GM19193 (cell line): ENCODE data around the gene CYBRD1.

Source experiments
- POLR2A ChIP-seq: IDR thresholded peaks from 4 replicates; pipeline ENCODE4 v1.6.1; 2011; ENCODE audit not compliant: insufficient read depth, insufficient read length; ENCODE audit errors: extremely low read depth

CYBRD1 gene

DNA sequence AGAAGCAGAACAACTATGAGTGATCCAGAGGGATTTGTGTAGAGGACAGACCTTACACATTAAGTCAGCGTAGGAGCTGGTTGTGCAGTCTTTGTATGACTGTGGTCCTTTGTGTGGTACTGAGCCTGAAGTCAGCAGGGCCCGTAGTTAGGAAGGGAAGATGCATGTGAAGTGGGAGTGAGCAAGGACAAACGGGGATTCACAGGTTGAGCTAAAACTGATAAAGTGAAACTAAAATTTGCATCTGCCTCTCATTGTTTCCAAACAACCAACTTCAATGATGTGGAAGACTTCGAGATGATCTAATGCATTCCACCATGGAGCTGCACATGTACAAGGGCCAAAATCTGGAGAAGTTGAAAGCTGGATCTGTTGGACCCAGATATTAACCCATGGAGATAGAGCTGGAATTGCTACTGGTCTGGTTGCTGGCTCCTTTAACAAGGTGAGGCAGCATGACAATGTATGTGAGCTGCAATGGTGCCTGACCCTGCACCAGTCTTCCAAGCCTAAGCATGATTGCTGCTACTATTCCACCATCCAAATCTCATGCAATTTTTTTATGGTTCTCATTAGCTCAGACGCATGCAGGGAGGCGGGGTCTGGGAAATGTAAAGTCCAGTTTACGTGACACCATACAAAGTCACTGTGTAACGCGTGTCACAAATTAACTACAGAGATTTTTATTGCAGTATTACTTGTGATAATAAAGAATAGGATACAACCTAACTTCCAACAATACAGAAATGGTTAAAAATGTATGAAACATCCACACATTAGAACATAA, 12.1 kb upstream of the CYBRD1 start:
- no peak for TF ChIP-seq POLR2A

DNA sequence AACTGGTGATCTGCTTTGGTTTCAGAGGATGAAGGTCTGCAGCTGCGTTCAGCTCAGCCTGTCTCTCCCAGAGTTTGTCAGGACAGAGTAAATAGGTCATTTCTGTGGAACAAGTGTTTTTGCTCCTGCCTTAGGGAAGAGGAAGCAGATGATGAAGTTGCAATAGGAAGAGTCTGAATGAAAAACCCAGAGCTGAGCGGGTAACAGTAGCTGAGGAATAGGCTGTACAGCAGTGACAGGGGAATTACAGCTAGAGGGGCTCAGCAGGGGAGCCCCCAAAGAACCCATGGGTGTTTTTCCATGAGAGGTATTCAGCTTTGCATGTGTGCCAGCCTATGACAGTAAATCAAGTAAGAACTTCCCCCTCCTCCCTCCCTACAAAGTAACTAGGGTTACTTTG, 10.3 kb upstream of the CYBRD1 start:
- TF ChIP-seq POLR2A: no peak

DNA sequence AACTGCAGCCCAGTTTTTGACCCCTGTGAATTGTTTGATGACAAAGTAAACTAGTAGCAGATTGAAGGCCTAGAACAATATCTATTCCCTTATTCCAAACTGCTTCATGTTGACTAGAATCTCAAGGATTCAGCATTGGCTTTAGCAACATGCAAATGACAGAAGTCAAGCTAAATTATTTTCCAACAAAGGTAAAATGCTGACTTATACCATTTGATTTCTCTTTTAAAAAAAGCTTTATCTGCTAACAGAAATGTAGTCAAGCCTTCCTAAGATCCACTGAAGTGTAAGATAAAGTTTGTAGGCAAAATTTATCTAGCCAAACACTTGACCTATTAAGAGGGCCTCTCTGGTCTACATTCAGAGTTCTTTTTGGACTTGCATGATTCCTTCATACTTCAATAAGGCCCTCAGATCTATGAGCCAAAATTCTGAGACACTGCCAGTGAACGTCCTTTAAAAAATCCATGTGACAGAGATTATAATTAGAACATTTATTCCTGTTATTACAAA, 9.5 kb upstream of the CYBRD1 start:
- TF ChIP-seq POLR2A: no peak

DNA sequence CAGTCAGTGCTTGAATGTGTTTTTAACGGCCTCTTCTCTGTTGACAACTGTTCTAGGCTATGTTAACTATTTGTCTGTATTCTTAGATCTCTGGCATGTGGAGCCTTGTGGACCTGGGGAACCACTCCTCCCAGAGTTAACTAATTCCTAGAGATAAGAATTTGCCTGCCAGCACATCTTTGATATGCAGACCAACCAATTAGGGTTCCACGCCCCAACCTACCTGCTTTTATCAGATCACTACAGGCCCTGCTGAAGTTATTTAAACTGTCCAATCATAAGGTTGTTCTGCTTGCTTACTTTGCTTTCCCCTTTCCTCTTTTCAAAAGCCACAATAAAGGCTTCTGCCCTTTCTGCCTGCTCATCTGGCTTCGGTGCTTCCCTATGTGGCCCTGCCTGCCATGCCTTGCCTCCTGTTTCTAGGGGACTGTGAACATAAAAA, 8.5 kb upstream of the CYBRD1 start:
- TF ChIP-seq POLR2A: no peak

DNA sequence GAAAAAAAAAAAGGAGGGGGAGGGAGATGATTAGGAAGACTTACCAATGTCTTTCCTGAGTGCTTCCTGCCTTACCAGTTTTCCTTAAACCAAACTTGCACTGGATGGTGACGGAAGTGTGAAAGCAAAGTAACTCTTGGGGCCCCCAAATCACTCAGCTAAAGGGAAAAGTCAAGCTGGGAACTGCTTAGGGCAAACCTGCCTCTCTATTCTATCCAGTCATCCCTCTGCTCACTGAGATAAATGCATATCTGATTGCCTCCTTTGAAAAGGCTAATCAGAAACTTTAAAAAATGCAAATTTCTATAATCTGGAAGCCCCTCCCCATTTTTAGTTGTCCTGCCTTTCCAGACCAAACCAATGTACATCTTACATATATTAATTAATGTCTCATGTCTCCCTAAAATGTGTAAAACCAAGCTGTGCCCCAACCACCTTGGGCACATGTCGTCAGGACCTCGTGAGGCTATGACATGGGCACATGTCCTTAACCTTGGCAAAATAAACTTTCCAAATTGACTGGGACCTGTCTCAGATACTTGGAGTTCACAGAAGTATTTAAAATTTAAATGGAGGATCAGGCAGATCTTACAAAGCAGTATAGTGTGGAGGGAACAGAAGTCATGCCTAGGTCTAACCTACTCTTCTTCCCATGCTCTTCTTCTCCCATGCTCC, 7.2 kb upstream of the CYBRD1 start:
- no peak for TF ChIP-seq POLR2A

DNA sequence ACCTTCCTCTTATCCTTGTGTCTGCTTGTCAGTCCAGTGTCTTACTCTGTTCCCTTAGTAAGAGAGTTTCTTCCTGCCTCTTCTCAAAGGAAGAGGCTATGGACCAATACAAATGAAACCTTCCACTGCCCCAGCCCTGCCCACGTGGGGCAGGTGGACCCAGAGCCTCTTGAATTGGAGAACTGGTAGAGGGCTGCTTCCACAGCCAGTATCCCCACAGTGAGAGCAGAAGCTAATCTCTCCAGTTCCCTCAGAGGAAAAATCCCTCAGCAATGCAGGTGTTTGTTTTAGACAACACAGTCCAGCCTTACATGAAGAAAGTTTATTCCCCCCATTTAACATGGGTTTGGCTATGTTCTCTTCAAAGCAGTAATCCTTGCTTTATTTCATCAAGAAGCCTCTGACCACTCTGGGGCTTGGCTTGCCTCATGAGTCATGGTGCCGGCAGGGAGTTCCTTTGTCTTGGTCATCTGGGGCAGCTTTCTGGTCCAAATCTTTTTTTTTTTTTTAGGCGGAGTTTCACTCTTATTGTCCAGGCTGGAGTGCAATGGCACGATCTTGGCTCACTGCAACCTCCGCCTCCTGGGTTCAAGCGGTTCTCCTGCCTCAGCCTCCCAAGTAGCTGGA, 6.5 kb upstream of the CYBRD1 start:
- no peak for TF ChIP-seq POLR2A

DNA sequence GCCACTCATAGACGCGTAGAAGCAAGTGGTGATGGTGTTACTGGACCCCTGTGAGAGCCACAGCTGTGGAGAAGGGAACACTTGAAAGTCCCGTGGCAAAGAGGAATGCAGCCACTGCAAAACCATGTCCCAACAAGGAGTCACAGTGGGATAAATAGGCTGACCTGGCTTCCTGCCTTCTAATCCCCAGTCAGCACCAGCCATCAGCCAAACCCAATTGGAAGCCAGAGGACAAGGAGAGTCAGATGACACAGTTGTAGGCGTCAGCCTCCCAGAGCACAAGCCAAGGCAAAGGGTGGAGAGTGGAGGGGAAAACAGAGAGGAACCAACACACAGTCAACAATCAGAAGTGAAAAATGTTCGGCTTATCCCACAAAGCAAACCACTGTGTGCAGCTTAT, 5.5 kb upstream of the CYBRD1 start:
- TF ChIP-seq POLR2A: no peak

DNA sequence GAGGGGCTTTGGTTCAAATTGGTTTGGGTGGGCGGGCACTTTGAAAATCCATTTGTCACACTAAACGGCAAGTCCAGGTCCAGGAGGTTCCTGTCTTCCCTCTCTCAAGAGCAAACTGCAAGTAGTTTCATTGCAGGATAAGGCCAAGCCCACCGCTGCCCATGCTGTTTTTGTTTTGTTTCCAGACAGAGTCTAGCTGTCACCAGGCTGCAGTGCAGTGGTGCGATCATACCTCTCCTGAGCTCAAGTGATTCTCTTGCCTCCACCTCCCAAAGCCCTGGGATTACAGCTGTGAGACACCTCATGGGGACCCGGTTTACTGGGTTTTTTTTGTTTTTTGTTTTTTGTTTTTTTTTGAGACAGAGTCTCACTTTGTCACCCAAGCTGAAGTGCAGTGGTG, 1.8 kb upstream of the CYBRD1 start:
- no peak for TF ChIP-seq POLR2A

DNA sequence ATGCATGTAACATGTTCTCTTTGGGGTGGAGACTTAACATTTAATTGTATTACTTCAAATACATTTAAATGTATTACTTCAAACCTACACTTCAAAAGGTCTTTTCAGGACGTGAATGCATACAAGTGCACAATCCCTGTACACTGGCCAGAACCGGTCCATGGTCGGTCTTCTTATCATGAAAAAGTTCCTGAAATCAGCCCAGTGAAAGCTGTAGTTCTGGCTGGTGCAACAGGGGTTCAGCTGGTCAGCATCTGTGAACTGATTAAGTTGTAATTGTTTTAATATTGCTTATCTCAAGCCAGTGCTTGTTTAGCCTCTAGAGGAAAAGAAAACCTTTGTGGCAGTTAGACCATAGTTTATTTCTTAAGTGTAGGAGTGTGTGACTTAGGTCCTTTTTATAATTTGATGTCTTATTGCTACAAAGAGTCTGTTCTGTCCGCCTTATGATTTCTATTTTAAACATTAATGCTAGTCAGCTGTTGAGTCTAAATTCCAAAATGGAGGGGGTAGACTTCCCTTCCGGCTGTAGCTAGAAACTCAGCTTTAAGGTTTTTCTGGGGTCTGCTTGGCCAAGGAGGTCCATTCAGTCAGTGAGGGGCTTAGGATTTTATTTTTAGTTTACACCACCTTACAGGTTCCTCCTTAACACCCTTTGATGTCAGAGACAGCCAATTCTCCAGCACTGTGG, 768 bp upstream of the CYBRD1 start:
- TF ChIP-seq POLR2A: no peak

DNA sequence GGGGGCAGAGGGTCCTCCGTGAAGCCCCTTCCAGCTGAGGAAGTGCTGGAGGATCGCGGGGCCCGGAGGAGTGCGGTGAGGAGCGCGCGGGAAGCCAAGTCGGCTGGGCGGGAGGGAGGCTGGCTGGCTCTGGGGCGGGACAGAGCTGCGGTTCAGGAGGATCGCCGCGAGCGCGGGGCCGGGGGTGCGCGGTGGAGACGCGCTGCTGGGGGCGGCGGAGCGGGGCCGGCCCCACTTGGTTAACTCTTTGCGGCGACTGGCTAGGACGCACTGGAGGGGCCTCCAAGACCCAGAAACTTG, 464 bp downstream of the CYBRD1 start:
- no peak for TF ChIP-seq POLR2A

DNA sequence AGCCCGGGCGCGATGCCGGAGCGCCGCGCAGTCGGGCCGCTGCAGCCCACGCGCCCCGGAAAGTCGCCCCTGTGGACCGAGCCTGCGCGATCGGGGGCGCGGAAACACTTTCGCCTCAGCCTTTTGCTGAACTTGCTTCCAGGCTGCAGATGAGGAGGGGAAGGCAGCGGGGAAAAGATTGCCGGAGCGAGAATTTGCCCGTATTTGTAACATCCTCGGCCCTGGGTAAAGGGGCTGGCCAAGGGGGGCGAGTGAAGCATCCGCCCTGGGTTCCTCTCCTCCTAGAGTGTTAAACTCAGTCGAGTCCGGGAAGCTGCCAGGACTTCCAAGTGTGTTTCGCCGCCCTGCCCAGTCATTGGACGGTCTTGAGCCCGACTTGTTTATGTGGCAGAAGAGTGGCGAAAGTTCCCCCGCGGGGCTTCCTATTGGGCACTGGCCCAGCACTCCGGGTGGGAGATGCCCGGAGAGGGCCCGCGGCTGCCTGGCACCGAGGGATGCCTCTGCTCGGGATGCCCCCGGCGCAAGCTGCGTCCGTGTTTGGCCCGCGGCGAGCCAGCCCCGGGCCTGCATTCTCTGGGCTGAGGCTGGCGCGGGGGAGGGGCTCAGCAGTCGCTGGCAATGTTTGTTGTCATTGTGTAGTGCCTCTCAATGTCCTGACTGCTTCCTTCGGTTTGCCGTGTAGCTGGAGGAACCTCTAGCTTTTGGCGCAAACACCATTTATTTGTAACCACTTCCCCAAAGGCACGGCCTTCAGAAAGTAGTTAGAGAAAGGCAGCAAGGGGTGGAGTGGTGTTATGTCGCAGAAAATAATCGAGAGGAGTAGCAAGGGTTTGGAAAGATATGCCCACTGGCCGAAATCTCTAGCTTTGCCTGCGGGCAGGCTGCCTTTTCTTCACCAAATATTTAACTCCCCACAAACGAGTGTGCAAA, 1.1 kb downstream of the CYBRD1 start:
- TF ChIP-seq POLR2A: no peak

DNA sequence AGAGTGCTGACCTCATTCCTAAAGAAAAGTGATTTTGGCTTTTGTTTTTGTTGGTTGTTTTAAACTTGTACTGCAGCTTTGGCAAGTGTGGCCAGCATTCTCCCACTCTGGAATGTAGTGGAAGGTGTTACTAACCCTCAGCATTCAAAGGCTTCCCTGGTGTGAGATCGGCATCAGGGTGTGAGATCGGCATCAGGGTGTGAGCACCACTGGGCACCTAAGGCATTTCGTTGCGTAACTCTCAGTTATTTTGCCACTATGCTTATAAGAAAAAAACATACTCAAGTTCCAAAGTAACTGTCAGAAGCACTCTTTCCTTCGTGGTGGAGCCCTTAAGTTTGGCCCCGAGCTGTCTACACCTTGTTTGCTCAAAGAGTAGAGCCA, 1.7 kb downstream of the CYBRD1 start:
- no peak for TF ChIP-seq POLR2A

DNA sequence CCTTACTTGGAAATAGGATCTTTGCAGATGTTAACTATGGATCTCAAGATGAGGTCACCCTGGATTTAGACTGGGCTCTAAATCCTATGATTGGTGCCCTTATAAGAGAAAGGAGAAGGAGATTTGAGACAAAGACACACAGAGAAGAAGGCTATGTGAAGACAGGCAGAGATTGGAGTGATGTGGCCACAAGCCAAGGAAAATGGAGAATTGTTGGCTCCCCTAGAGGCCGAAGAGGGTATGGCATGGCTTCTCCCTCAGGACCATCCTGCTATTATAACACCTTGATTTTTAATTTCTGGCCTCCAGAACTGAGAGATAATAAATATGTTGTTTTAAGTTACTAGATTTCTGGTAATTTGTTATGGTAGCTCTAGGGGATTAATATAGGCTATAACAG, 7.6 kb downstream of the CYBRD1 start:
- TF ChIP-seq POLR2A: no peak

DNA sequence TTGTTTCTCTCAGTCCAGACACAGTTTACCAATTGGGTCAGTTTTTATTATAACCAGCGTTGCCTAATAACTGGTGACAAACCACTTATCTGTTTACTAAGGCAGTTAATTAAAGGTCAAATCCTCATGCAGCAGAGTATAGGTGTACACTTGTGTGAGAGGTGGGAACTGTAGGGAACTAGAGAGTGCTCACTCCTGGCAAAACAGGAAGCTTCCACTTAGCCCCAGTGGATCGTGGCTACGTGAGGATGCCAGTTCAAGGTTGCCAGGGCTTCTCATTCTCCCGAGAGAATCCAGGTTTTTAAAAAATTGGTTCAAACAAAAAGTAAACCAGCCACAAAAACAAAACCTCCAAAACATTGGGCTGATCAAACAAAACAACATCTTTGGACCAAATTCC, 8.1 kb downstream of the CYBRD1 start:
- TF ChIP-seq POLR2A: no peak

DNA sequence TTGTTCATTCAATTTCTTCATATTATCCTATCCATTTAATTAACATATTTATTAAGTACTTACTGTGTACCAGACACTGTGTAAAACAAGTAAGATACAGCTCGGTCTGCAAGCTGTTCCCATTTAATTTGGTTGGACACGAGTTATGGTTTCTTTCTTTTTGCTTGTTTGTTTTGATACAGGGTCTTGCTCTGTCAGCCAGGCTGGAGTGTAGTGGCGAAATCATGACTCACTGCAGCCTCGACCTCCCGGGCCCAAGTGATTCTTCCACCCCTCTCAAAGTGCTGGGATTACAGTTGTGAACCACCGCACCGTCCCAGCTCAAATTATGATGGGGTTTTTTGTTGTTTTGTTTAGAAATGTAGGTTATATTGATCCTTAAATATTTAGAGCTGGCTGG, 9.0 kb downstream of the CYBRD1 start:
- no peak for TF ChIP-seq POLR2A

DNA sequence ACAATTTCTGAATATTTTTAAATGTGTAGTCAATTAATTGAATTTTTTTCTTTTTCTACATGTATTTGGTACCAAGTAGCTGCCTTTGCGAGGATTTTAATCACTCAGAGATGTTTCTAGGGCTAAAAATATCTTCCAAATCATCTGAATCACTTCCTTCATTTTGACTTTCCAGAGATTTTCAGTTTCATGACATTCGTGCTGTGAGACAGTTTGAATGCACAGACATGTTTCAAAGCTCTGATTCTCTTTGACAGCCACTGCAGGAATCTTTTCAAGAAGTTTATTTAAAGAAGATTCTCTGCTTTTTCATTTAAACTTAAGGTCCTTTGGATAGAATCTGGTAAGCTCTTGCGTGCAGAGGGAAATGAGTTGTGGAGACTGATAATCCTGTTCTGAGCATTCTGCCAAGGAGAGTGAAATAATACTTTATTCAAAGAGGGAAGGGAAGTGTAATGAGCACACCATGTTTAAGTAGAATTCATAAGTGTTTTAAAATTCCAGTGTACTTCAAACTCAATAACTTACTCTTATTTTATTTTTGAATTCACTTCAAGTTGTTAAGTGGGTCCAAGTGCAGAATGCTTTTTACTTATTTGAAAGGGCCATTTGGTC, 9.7 kb downstream of the CYBRD1 start:
- no peak for TF ChIP-seq POLR2A
